Fibroblast of lung (primary cell): ENCODE results near the gene PRTN3. TPM values are rescaled to one million over a fixed set of nuclear protein-coding genes. Genes with fewer than 3 reads are reported as not detected.
A peak's percentile ranks its signal among the peaks of the same experiment; 100 is the strongest.

Experiments
- DNase-seq, 2 donors: peaks; one replicate each; pipeline versions ENCODE4 v3.0.0 to v3.0.0-alpha.2; 2010; ENCODE audit warnings: low read depth in 2 of 2
- H2AFZ ChIP-seq: 2 replicates; pipeline ENCODE4 v1.5.1; 2012; ENCODE audit warnings: low read length, control low read depth, inconsistent platforms
- H3K27ac ChIP-seq: 2 replicates; pipeline ENCODE4 v1.5.1; 2011; ENCODE audit warnings: low read length, control low read depth; ENCODE audit not compliant: insufficient read depth
- H3K27me3 ChIP-seq: 2 replicates; pipeline ENCODE4 v1.5.1; 2011; ENCODE audit warnings: mild to moderate bottlenecking, low read length; ENCODE audit not compliant: control insufficient read depth, insufficient read depth
- H3K36me3 ChIP-seq: 2 replicates; pipeline ENCODE4 v1.5.1; 2011; ENCODE audit warnings: low read length; ENCODE audit not compliant: control insufficient read depth, insufficient read depth
- H3K4me1 ChIP-seq: 2 replicates; pipeline ENCODE4 v1.5.1; 2011; ENCODE audit warnings: low read length; ENCODE audit not compliant: control insufficient read depth, insufficient read depth; ENCODE audit errors: extremely low read depth
- H3K4me2 ChIP-seq: 2 replicates; pipeline ENCODE4 v1.5.1; 2011; ENCODE audit warnings: low read length, control low read depth; ENCODE audit not compliant: insufficient read depth; ENCODE audit errors: extremely low read depth
- H3K4me3 ChIP-seq, 4 experiments: fragments of 200-600 bp in 1 of 4; sonication (generic) in 1 of 4; replicated peaks in 1 of 4; 2 replicates each; pipeline ENCODE4 v1.5.1; 2011 to 2016; ENCODE audit warnings: low read length in 4 of 4, low read depth in 3 of 4, mild to moderate bottlenecking in 3 of 4, control low read depth in 2 of 4, inconsistent platforms in 1 of 4, mixed read lengths in 1 of 4; ENCODE audit not compliant: insufficient read depth in 1 of 4; ENCODE audit errors: control extremely low read depth in 1 of 4
- H3K79me2 ChIP-seq: 2 replicates; pipeline ENCODE4 v1.5.1; 2012; ENCODE audit warnings: mild to moderate bottlenecking, low read length, inconsistent platforms; ENCODE audit not compliant: control insufficient read depth, insufficient read depth
- H3K9ac ChIP-seq: 2 replicates; pipeline ENCODE4 v1.5.1; 2011; ENCODE audit warnings: mild to moderate bottlenecking, low read length, control low read depth; ENCODE audit not compliant: insufficient read depth
- H3K9me3 ChIP-seq: 2 replicates; pipeline ENCODE4 v1.5.1; 2012; ENCODE audit warnings: low read depth, low read length; ENCODE audit not compliant: control insufficient read depth, insufficient read depth
- H4K20me1 ChIP-seq: 2 replicates; pipeline ENCODE4 v1.5.1; 2011; ENCODE audit warnings: low read length; ENCODE audit not compliant: control insufficient read depth, insufficient read depth; ENCODE audit errors: extremely low read depth
- EZH2 ChIP-seq: IDR thresholded peaks from 2 replicates; pipeline ENCODE4 v1.5.1; 2012; ENCODE audit warnings: low read length, control low read depth, mild to moderate bottlenecking; ENCODE audit errors: missing control alignments
- polyA plus RNA-seq, 2 donors: library from polyadenylated mRNA; depleted of rRNA in 1 of 2; stranded (reverse) in 1 of 2; unstranded in 1 of 2; fragments of >200 nt; gene quantifications; 2 replicates each; pipeline ENCODE4 v1.2.1, GENCODE V29; 2011 to 2012; ENCODE audit warnings: missing spikeins in 1 of 2
- total RNA-seq: library from RNA; depleted of rRNA; stranded (reverse); fragments of >200 nt; gene quantifications from 2 replicates; pipeline ENCODE4 v1.2.1, GENCODE V29; 2014
- TF ChIP-seq, protein P1 (sequence below), 2 donors: IDR thresholded peaks in 1 of 2; conservative IDR thresholded peaks in 1 of 2; 1 replicate in 1 of 2; 2 replicates in 1 of 2; pipeline ENCODE4 v1.5.1; 2011 to 2012; ENCODE audit warnings: low read length in 2 of 2, control low read depth in 1 of 2, inconsistent platforms in 1 of 2, low read depth in 1 of 2, mild to moderate bottlenecking in 1 of 2

Gene PRTN3
- total and polyA plus RNA-seq, 2 donors (not counting 1 experiment from before 2014, with no cell fraction given) = not detected

- Histone ChIP-seq H3K36me3 (no peaks in the 10 kb centered on the region), H3K9me3 (no peaks in the 10 kb centered on the region), H3K4me2 (peak overlapping the region; percentile 44), H3K4me1 (no peaks in the 10 kb centered on the region), H4K20me1 (no peaks in the 10 kb centered on the region), H2AFZ (no peak overlapping the region), H3K9ac (no peak overlapping the region), H3K27ac (no peak overlapping the region), H3K4me3 (peak overlapping the region in 1 of 4 experiments; percentile 7), H3K79me2 (no peaks in the 10 kb centered on the region), H3K27me3 (peaks cover 19% of the 10 kb centered on the region)
- no peak for DNase-seq
- peak; percentile 73 for TF ChIP-seq EZH2
- TF ChIP-seq, protein P1, sequence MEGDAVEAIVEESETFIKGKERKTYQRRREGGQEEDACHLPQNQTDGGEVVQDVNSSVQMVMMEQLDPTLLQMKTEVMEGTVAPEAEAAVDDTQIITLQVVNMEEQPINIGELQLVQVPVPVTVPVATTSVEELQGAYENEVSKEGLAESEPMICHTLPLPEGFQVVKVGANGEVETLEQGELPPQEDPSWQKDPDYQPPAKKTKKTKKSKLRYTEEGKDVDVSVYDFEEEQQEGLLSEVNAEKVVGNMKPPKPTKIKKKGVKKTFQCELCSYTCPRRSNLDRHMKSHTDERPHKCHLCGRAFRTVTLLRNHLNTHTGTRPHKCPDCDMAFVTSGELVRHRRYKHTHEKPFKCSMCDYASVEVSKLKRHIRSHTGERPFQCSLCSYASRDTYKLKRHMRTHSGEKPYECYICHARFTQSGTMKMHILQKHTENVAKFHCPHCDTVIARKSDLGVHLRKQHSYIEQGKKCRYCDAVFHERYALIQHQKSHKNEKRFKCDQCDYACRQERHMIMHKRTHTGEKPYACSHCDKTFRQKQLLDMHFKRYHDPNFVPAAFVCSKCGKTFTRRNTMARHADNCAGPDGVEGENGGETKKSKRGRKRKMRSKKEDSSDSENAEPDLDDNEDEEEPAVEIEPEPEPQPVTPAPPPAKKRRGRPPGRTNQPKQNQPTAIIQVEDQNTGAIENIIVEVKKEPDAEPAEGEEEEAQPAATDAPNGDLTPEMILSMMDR (conservative IDR thresholded peaks at IDR 0.05 in 1 of 2, IDR thresholded peaks at IDR 0.05 in 1 of 2; ENCODE audit: low read depth in 1 of 2, low read length in 2 of 2) = no peak
Observed at GRCh38 chr19:843836-844545, 3.2 kb downstream of the PRTN3 start.

DNA sequence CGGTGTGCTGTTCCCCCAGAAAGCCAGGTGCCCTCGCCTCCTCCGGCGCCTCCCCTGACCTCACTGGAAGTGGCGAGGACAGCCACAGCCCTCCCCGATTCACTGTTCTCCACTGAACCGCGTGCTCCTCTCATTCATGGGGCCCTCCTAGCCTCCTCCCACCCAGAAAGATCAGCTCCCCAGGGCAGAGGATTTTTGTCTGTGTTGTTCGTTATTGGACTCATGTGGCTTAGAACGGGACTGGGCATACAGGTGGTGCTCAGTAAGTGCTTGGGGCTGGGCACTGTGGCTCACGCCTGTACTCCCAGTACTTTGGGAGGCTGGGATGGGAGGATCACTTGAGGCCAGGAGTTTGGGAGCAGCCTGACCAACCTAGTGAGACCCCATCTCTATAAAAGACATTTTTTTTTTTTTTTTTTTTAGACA is 3.8 kb downstream of the PRTN3 start:
- H3K36me3 ChIP-seq = no peaks in the 10 kb centered on the region
- no peak overlapping the region for H3K4me2 ChIP-seq
- no peak for DNase-seq
- H3K9ac ChIP-seq = no peak overlapping the region
- no peaks in the 10 kb centered on the region for H3K9me3 ChIP-seq
- no peaks in the 10 kb centered on the region for H4K20me1 ChIP-seq
- no peak overlapping the region for H3K4me3 ChIP-seq
- no peak overlapping the region for H2AFZ ChIP-seq
- no peaks in the 10 kb centered on the region for H3K4me1 ChIP-seq
- peaks cover 19% of the 10 kb centered on the region for H3K27me3 ChIP-seq
- H3K79me2 ChIP-seq = no peaks in the 10 kb centered on the region
- no peak overlapping the region for H3K27ac ChIP-seq
- TF ChIP-seq, protein P1 (conservative IDR thresholded peaks at IDR 0.05 in 1 of 2, IDR thresholded peaks at IDR 0.05 in 1 of 2; ENCODE audit: low read depth in 1 of 2, low read length in 2 of 2) = no peak
- peak; percentile 87 for TF ChIP-seq EZH2

DNA sequence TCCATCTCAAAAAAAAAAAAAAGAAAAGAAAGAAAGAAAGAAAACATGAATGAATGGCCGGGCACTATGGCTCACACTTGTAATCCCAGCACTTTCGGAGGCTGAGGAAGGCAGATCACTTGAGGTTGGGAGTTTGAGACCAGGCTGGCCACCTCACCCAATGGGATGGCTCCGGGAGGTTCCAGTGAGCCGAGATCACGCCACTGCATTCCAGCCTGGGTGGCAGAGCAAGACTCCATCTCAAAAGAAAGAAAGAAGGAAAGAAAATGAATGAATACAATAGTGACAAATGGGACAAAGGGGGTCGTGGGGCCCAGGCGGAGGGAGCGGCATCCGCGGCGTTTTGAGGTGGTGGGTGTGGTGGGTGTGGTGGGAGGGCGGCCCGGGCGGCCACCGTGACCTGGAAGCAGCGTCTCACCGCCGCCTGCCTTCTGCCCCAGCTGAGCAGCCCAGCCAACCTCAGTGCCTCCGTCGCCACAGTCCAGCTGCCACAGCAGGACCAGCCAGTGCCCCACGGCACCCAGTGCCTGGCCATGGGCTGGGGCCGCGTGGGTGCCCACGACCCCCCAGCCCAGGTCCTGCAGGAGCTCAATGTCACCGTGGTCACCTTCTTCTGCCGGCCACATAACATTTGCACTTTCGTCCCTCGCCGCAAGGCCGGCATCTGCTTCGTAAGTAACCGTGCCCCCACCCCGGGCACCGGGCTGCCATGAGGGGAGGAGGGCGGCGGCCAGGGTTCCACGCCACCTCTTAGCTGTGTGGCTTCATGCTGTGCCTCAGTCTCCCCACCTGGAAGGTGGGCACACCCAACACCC is 5.1 kb downstream of the PRTN3 start:
- H3K4me3 ChIP-seq = no peak overlapping the region
- H3K4me1 ChIP-seq = peaks cover 3% of the 10 kb centered on the region
- TF ChIP-seq EZH2 = no peak
- TF ChIP-seq, protein P1 (conservative IDR thresholded peaks at IDR 0.05 in 1 of 2, IDR thresholded peaks at IDR 0.05 in 1 of 2; ENCODE audit: low read depth in 1 of 2, low read length in 2 of 2) = no peak
- no peaks in the 10 kb centered on the region for H3K9me3 ChIP-seq
- no peak overlapping the region for H2AFZ ChIP-seq
- no peaks in the 10 kb centered on the region for H4K20me1 ChIP-seq
- H3K27me3 ChIP-seq = peaks cover 19% of the 10 kb centered on the region
- no peak for DNase-seq
- no peaks in the 10 kb centered on the region for H3K36me3 ChIP-seq
- H3K4me2 ChIP-seq = no peak overlapping the region
- no peak overlapping the region for H3K9ac ChIP-seq
- H3K79me2 ChIP-seq = no peaks in the 10 kb centered on the region
- H3K27ac ChIP-seq = no peak overlapping the region
